Bone marrow (tissue), 2 donors: ENCODE measurements around the gene GUK1.

ENCODE experiments used
- DNase-seq, 2 donors: peaks; one replicate each; lab custom pipeline; 2025; lab: John Stamatoyannopoulos, UW

The GUK1 gene

GRCh38 chr1:228131766-228132165, 8.3 kb upstream of the GUK1 start:
- no peak for DNase-seq

GRCh38 chr1:228134591-228134990, 5.5 kb upstream of the GUK1 start:
- no peak for DNase-seq

- DNase-seq = no peak
Observed at GRCh38 chr1:228136901-228137300, 3.2 kb upstream of the GUK1 start.

- DNase-seq = no peak
Observed at GRCh38 chr1:228139406-228139930, 611 bp upstream of the GUK1 start.

- no peak for DNase-seq
Observed at GRCh38 chr1:228140724-228141225, 696 bp downstream of the GUK1 start.

- DNase-seq = no peak
Observed at GRCh38 chr1:228141226-228142044, 1.4 kb downstream of the GUK1 start.

GRCh38 chr1:228142155-228142691, 2.1 kb downstream of the GUK1 start:
- no peak for DNase-seq

GRCh38 chr1:228142701-228143136, 2.6 kb downstream of the GUK1 start:
- no peak for DNase-seq

GRCh38 chr1:228143480-228144192, 3.6 kb downstream of the GUK1 start:
- DNase-seq = no peak

GRCh38 chr1:228144193-228144992, 4.3 kb downstream of the GUK1 start:
- DNase-seq = no peak

GRCh38 chr1:228144993-228145343, 4.9 kb downstream of the GUK1 start:
- DNase-seq = no peak

- DNase-seq = no peak
Observed at GRCh38 chr1:228145463-228146416, 5.7 kb downstream of the GUK1 start.

- no peak for DNase-seq
Observed at GRCh38 chr1:228146417-228147150, 6.5 kb downstream of the GUK1 start.

GRCh38 chr1:228147151-228147693, 7.1 kb downstream of the GUK1 start:
- DNase-seq = no peak

GRCh38 chr1:228147768-228148167, 7.7 kb downstream of the GUK1 start:
- DNase-seq = no peak

- DNase-seq = no peak
Observed at GRCh38 chr1:228148196-228148861, 8.2 kb downstream of the GUK1 start.

- no peak for DNase-seq
Observed at GRCh38 chr1:228148935-228149405, 8.9 kb downstream of the GUK1 start.

GRCh38 chr1:228149406-228150119, 9.5 kb downstream of the GUK1 start, which contains the start of gene GJC2:
GJC2 (plus strand) TSS chr1:228149930; CDS start chr1:228157759, 7,829 bp downstream.
- DNase-seq = no peak
